ENCODE data around the gene ARAP2. TPM values are rescaled to one million over a fixed set of nuclear protein-coding genes. Genes with fewer than 3 reads are reported as not detected.

The ARAP2 gene
- polyA plus RNA-seq, 1 experiment, result not detected

DNA sequence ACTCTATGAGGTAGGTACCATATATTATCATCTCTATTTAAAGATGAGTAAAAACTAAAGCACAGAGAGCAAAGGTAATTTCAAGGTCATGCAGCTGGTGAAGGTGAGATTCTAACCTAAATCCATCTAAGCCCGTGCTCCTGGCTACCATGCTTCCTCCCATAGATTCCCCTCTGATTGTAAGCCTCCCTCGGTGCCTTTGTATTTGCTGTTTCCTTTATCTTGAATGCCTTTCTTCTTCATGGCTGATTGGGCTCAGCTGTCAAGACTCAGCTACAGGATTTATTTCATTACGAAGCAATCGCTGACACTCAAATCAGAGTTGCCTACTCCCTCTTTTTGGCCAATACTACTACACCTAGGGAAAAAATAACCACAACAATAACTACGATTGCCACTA is 217.1 kb downstream of the ARAP2 start:
- no peak overlapping the region for H3K4me3 ChIP-seq (ENCODE audit: low read depth, low read length)
- TF ChIP-seq, protein P1, sequence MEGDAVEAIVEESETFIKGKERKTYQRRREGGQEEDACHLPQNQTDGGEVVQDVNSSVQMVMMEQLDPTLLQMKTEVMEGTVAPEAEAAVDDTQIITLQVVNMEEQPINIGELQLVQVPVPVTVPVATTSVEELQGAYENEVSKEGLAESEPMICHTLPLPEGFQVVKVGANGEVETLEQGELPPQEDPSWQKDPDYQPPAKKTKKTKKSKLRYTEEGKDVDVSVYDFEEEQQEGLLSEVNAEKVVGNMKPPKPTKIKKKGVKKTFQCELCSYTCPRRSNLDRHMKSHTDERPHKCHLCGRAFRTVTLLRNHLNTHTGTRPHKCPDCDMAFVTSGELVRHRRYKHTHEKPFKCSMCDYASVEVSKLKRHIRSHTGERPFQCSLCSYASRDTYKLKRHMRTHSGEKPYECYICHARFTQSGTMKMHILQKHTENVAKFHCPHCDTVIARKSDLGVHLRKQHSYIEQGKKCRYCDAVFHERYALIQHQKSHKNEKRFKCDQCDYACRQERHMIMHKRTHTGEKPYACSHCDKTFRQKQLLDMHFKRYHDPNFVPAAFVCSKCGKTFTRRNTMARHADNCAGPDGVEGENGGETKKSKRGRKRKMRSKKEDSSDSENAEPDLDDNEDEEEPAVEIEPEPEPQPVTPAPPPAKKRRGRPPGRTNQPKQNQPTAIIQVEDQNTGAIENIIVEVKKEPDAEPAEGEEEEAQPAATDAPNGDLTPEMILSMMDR (IDR thresholded peaks at IDR 0.05; ENCODE audit: insufficient read depth, low read depth, low read length), result no peak
- no peaks in the 10 kb centered on the region for H3K27me3 ChIP-seq (ENCODE audit: control insufficient read depth, insufficient read depth, low read length)
- no peaks in the 10 kb centered on the region for H3K36me3 ChIP-seq (ENCODE audit: control insufficient read depth, insufficient read depth, low read length)
- no peak for DNase-seq (ENCODE audit: low read depth)
- CTCF ChIA-PET, result no interaction called here
- POLR2A ChIA-PET, result no interaction called here

DNA sequence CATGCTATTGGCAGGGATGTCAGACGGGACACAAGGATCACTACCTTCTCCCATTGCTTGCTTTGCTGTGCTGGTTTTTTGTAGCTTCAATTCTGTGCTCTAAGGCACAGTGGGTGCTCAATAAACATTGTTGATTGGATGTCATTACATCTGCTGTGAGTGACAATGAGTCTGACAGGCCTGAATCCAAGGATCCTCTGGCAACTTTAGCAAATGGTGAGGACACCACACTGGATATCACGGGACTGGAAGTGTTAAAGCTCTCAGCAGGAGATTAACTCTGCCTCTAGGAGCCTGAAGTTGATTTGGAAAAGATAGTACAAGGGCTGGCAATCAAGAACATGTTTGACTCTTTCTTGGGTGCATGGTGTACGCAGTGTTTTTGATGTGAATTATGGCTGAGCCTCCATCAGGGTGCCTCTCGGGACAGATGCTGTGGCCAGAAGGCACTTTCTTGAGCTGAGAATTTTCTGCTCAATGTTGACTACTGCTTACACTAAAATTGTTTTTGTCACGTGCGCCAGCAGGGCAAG is 217.9 kb downstream of the ARAP2 start:
- DNase-seq (ENCODE audit: low read depth), result no peak
- TF ChIP-seq, protein P1 (IDR thresholded peaks at IDR 0.05; ENCODE audit: insufficient read depth, low read depth, low read length), result no peak
- Histone ChIP-seq H3K27me3 (ENCODE audit: control insufficient read depth, insufficient read depth, low read length) (no peaks in the 10 kb centered on the region), H3K36me3 (ENCODE audit: control insufficient read depth, insufficient read depth, low read length) (no peaks in the 10 kb centered on the region), H3K4me3 (ENCODE audit: low read depth, low read length) (no peak overlapping the region)
- POLR2A ChIA-PET, result no interaction called here
- CTCF ChIA-PET, result interaction anchor here (0.6 kb wide), 1 partner anchor 155 kb away, joined by 3 read pairs; no protein-coding TSS in a partner anchor

DNA sequence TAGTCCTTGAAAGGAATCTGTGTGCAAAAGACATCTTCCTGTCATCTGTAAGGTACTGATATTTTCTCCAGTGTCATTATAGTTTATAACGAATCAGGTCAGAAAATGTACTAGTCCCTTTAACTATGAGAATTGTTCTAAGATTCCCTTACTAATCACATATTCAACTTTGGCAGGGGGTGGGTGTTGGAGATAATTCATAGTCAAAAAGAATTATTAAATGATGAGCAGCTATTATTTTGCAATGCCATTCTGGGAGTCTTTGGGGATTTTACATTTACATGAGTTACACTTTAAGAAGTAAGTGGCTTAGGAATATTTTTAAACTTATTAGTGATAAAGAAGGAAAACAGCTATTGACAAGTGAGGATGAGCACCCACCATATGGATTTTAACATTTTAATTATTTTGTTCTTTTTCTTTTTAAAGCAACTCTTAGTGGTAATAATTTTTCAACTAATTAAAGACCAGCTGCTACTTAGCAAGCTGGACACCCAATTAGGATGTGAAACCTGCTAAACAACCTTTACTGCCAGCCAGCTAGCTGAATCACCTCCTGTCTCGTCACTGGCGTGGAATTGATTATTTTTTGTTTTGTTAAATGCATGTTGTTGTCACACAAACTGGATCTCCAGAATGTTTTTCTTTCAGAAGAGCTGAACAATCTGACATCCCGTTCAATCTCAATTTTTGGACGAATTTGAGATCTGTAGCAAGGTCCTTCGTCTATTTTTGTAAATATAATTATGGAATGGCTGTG is 219.2 kb downstream of the ARAP2 start:
- TF ChIP-seq, protein P1 (IDR thresholded peaks at IDR 0.05; ENCODE audit: insufficient read depth, low read depth, low read length), result no peak
- H3K36me3 ChIP-seq (ENCODE audit: control insufficient read depth, insufficient read depth, low read length), result no peaks in the 10 kb centered on the region
- no peaks in the 10 kb centered on the region for H3K27me3 ChIP-seq (ENCODE audit: control insufficient read depth, insufficient read depth, low read length)
- POLR2A ChIA-PET, result no interaction called here
- no peak overlapping the region for H3K4me3 ChIP-seq (ENCODE audit: low read depth, low read length)
- CTCF ChIA-PET, result interaction anchor here (0.6 kb wide), 1 partner anchor 144 kb away, joined by 3 read pairs; no protein-coding TSS in a partner anchor
- DNase-seq (ENCODE audit: low read depth), result no peak

DNA sequence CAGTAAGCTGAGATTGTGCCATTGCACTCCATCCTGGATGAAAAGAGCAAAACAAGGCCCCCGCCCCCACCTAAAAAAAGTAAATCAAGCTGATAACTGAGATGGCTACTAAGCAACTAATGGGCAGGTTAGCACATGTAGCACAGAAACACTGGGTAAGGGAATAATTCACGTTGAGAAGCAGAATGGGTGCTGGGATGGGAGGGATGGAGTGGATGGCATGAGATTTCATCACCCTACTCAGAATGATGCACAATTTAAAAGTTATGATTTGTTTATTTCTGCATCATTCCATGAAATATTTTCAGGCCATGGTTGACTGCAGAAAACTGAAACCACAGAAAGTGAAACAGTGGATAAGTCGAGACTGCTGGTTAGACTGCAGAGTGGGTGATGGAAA is 224.0 kb downstream of the ARAP2 start:
- no peak overlapping the region for H3K4me3 ChIP-seq (ENCODE audit: low read depth, low read length)
- CTCF ChIA-PET, result no interaction called here
- no peaks in the 10 kb centered on the region for H3K36me3 ChIP-seq (ENCODE audit: control insufficient read depth, insufficient read depth, low read length)
- TF ChIP-seq, protein P1 (IDR thresholded peaks at IDR 0.05; ENCODE audit: insufficient read depth, low read depth, low read length), result no peak
- DNase-seq (ENCODE audit: low read depth), result no peak
- POLR2A ChIA-PET, result no interaction called here
- no peaks in the 10 kb centered on the region for H3K27me3 ChIP-seq (ENCODE audit: control insufficient read depth, insufficient read depth, low read length)

Other genes with a start within 250 kb of the ARAP2 start
- gene DTHD1, start 37.1 kb upstream of the ARAP2 start, polyA plus RNA-seq (2011; rRNA removed), result not detected in 2 replicates

Measured in BJ (cell line).